GM23338 (cell line): ENCODE measurements around the gene FOXP2.

Experiments used
- CREB1 ChIP-seq: fragments of 250-450 bp; sonication (Bioruptor Pico); IDR thresholded peaks from 2 replicates; pipeline ENCODE4 v1.5.0; 2020; ENCODE audit warnings: low read depth, mild to moderate bottlenecking, moderate library complexity
- CTCF ChIP-seq, 2 experiments: fragments of 200-600 bp in 1 of 2; sonication (generic) in 1 of 2; conservative IDR thresholded peaks; 2 replicates each; pipeline versions ENCODE4 v1.5.1 to v1.6.1; 2016 to 2017; ENCODE audit warnings: antibody characterized with exemption in 2 of 2, low read depth in 2 of 2, mild to moderate bottlenecking in 2 of 2, moderate library complexity in 1 of 2
- ETS1 ChIP-seq: IDR thresholded peaks from 2 replicates; pipeline ENCODE4 v1.6.1; 2016; ENCODE audit warnings: antibody characterized with exemption
- EZH2 ChIP-seq: fragments of 200-600 bp; sonication (generic); IDR thresholded peaks from one replicate; pipeline ENCODE4 v1.8.0; 2017; ENCODE audit warnings: antibody characterized with exemption, mild to moderate bottlenecking, low read depth; ENCODE audit not compliant: unreplicated experiment
- EZH2phosphoT487 ChIP-seq: fragments of 200-600 bp; sonication (generic); IDR thresholded peaks from one replicate; pipeline ENCODE4 v1.8.1; 2018; ENCODE audit warnings: antibody characterized with exemption; ENCODE audit not compliant: unreplicated experiment
- JUNB ChIP-seq: IDR thresholded peaks from one replicate; pipeline ENCODE4 v1.6.1; 2016; ENCODE audit warnings: antibody characterized with exemption; ENCODE audit not compliant: unreplicated experiment
- NANOG ChIP-seq: IDR thresholded peaks from 2 replicates; pipeline ENCODE4 v1.6.1; 2016; ENCODE audit warnings: antibody characterized with exemption, borderline replicate concordance
- POLR2AphosphoS5 ChIP-seq: IDR thresholded peaks from 2 replicates; pipeline ENCODE4 v1.6.1; 2016; ENCODE audit warnings: antibody characterized with exemption, low read depth
- REST ChIP-seq: IDR thresholded peaks from one replicate; pipeline ENCODE4 v1.6.1; 2018; ENCODE audit warnings: antibody characterized with exemption; ENCODE audit not compliant: unreplicated experiment
- STAT1 ChIP-seq: IDR thresholded peaks from one replicate; pipeline ENCODE4 v1.6.1; 2016; ENCODE audit warnings: antibody characterized with exemption; ENCODE audit not compliant: unreplicated experiment
- ZNF114 ChIP-seq: fragments of 250-450 bp; sonication (Bioruptor Pico); IDR thresholded peaks from 2 replicates; pipeline ENCODE4 v1.5.0; 2020; ENCODE audit warnings: mild to moderate bottlenecking, moderate library complexity
- ZNF331 ChIP-seq: fragments of 250-450 bp; sonication (Bioruptor Pico); IDR thresholded peaks from 2 replicates; pipeline ENCODE4 v1.5.0; 2020; ENCODE audit warnings: low read depth, mild to moderate bottlenecking, moderate library complexity

- peak; percentile 54 to 57 for TF ChIP-seq CTCF (conservative IDR thresholded peaks at IDR 0.05; ENCODE audit: low read depth in 2 of 2)
- TF ChIP-seq EZH2phosphoT487 = no peak
- no peak for TF ChIP-seq EZH2
- TF ChIP-seq POLR2AphosphoS5 = no peak
- TF ChIP-seq NANOG = no peak
- no peak for TF ChIP-seq REST
- TF ChIP-seq STAT1 = no peak
- TF ChIP-seq ZNF114 (CRISPR knock-in tag) = no peak
- TF ChIP-seq JUNB = no peak
- no peak for TF ChIP-seq ETS1
- TF ChIP-seq ZNF331 = no peak
- TF ChIP-seq CREB1 (CRISPR knock-in tag) = no peak
Observed at GRCh38 chr7:114426824-114427223, 12.2 kb downstream of the FOXP2 start.
